AG04450 (cell line): ENCODE results near the gene CCDC158. TPM values are rescaled to one million over a fixed set of nuclear protein-coding genes. Genes with fewer than 3 reads are reported as not detected.

Source experiments
- CTCF ChIA-PET: fragments of 300-600, 350-600 bp; formaldehyde crosslinking; extraction: SDS; loops from one replicate; lab custom pipeline; 2022; ENCODE audit warnings: antibody characterized with exemption, inconsistent platforms; lab: Charles Lee
- POLR2A ChIA-PET: fragments of 350-600 bp; formaldehyde crosslinking; extraction: SDS; loops from one replicate; lab custom pipeline; 2021; ENCODE audit warnings: antibody characterized with exemption, inconsistent platforms; lab: Yijun Ruan, JAX
- DNase-seq: peaks from one replicate; pipeline ENCODE4 v3.0.0-alpha.2; 2011; ENCODE audit warnings: low read depth, low spot score
- H3K27ac ChIP-seq: one replicate; pipeline ENCODE4 v1.5.1; 2012; ENCODE audit warnings: low read depth, low read length, control low read depth
- H3K27me3 ChIP-seq: one replicate; pipeline ENCODE4 v1.6.0; 2012; ENCODE audit warnings: low read length; ENCODE audit not compliant: control insufficient read depth, insufficient read depth
- H3K4me3 ChIP-seq: 2 replicates; pipeline ENCODE4 v1.5.1; 2011; ENCODE audit warnings: mild to moderate bottlenecking, low read depth, low read length, control low read depth
- H3K9me3 ChIP-seq: 2 replicates; pipeline ENCODE4 v1.5.1; 2012; ENCODE audit warnings: low read length; ENCODE audit not compliant: control insufficient read depth, insufficient read depth
- CTCF ChIP-seq: IDR thresholded peaks from 2 replicates; pipeline ENCODE4 v1.5.1; 2011; ENCODE audit warnings: low read depth, low read length, control low read depth, inconsistent platforms
- polyA plus RNA-seq: library from polyadenylated mRNA; depleted of rRNA; stranded (reverse); fragments of >200 nt; gene quantifications from 2 replicates; pipeline ENCODE4 v1.2.3, GENCODE V29; 2011

The CCDC158 gene
- polyA plus RNA-seq, 1 experiment: not detected

- ChIA-PET CTCF (no interaction called here), POLR2A (interaction anchor here (0.6 kb wide), 1 partner anchor 1168 kb away, joined by 3 read pairs; no protein-coding TSS in a partner anchor)
- Histone ChIP-seq H3K4me3 (no peak overlapping the region), H3K27ac (no peak overlapping the region), H3K27me3 (peaks cover 16% of the 10 kb centered on the region), H3K9me3 (no peaks in the 10 kb centered on the region)
- TF ChIP-seq CTCF: no peak
- no peak for DNase-seq
Observed at GRCh38 chr4:76275486-76276124, 145.3 kb downstream of the CCDC158 start.

DNA sequence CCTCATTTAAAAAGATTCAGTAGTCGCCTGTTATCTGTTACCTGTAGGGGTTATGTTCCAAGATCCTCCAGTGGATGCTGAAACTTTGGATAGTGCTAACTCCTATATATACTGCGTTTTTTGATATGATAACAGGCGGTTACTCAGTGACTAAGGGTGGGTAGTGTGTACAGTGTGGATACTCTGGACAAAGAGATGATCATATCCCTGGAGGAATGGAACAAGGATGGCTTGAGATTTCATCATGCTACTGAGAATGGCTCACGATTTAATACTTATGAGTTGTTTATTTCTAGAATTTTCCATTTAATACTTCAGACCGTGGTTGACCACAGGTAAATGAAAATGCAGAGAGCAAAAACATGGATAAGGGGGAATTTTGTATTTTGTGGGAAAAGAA, 147.9 kb downstream of the CCDC158 start:
- Histone ChIP-seq H3K27ac (no peak overlapping the region), H3K9me3 (no peaks in the 10 kb centered on the region), H3K27me3 (peaks cover 14% of the 10 kb centered on the region), H3K4me3 (no peak overlapping the region)
- ChIA-PET CTCF (interaction anchor here (1.3 kb wide), 1 partner anchor 93 kb away, joined by 4 read pairs; no protein-coding TSS in a partner anchor), POLR2A (no interaction called here)
- DNase-seq: no peak
- TF ChIP-seq CTCF: no peak

DNA sequence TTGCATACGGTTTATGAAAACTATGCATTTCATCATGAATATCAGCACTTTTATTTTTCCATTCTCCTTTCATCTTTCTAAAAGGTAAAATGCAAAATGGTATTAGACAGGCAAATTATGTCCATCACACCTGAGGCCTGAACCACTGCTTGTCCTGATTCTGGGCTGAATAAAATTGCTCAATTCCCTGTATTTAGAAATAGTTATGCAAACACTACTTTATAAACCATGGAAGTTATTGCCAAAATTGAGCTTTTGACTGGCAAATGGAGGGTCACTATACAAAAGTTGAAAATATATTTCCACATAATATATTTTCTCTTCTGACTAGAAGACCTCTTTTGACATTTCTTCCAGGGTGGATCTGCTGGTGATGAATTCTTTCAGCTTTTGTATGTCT, 148.4 kb downstream of the CCDC158 start:
- ChIA-PET CTCF (no interaction called here), POLR2A (no interaction called here)
- no peak for DNase-seq

GRCh38 chr4:76272073-76272472, 148.9 kb downstream of the CCDC158 start:
- no peak for TF ChIP-seq CTCF
- CTCF ChIA-PET: no interaction called here
- Histone ChIP-seq H3K27ac (no peak overlapping the region), H3K9me3 (no peaks in the 10 kb centered on the region), H3K27me3 (peaks cover 15% of the 10 kb centered on the region), H3K4me3 (no peak overlapping the region)
- POLR2A ChIA-PET: no interaction called here
- DNase-seq: no peak

More for the DNA sequence above, 148.4 kb downstream of the CCDC158 start:
- Histone ChIP-seq H3K27ac (no peak overlapping the region), H3K27me3 (peaks cover 13% of the 10 kb centered on the region), H3K9me3 (no peaks in the 10 kb centered on the region), H3K4me3 (no peak overlapping the region)
- TF ChIP-seq CTCF: no peak

- no peak for TF ChIP-seq CTCF
- Histone ChIP-seq H3K4me3 (no peak overlapping the region), H3K9me3 (no peaks in the 10 kb centered on the region), H3K27ac (no peak overlapping the region), H3K27me3 (peaks cover 15% of the 10 kb centered on the region)
- CTCF ChIA-PET: no interaction called here
- POLR2A ChIA-PET: no interaction called here
- DNase-seq: no peak
Observed at GRCh38 chr4:76271248-76271647, 149.7 kb downstream of the CCDC158 start.
